Middle frontal gyrus (tissue), 1 donor: Measurements from ENCODE around the gene CCDC30.
A peak's percentile ranks its signal among the peaks of the same experiment; 100 is the strongest.
"Not testable (repeated sequence)": the region's sequence is repeated elsewhere in the genome, so short reads cannot be mapped to it uniquely, and the experiment has no call there.

Experiments used
- DNase-seq: peaks from one replicate; pipeline ENCODE4 v3.0.0-alpha.2; 2015; ENCODE audit warnings: low spot score; ENCODE audit errors: extremely low spot score

The CCDC30 gene

GRCh38 chr1:42657201-42657600 lies 194.1 kb downstream of the CCDC30 start:
- no peak for DNase-seq

DNA sequence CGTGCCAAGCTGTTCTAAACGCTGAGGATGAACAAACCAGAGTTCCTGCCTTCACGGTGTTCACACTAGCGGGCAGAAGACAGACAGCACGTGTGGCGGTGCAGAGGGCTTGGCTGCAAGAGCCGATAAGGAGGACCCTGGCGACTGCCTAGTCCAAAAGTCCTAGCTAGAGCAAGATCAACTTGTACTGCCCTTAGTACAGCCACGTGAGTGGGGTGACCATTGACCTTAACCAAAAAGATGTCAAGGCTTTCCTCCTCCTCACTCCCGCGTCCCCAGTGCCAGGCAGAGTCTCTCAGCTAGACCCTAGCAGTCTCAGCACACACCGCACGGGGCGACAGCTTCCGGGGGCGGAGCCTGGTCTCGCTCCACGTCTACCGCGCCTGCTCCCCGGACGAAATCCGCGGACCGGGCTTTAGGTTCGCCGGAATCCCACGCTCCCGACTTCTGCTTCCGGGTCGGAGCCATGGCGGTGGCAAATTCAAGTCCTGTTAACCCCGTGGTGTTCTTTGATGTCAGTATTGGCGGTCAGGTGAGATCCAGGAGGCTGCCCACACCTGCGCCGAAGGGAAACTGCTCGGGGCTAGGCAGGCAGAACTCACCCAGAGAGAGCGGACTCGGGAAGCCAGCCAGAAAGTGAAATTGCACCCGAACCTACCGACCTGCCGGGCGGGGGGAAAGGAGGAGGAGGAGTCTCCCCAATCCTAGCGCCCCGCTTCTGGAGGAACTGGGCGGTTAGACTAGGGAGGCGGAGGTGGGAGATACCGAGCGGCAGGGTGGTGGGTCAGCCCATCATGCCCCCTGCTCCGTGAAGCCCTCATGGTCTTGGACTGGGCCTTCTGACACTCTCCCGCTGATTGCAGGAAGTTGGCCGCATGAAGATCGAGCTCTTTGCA lies 195.1 kb downstream of the CCDC30 start, which contains the start of gene PPIH:
Gene PPIH (plus strand): TSS at position 443 of the 896 bp plus-strand sequence. CDS start 24 bp downstream, at position 467.
- DNase-seq, result peak; percentile 87

DNA sequence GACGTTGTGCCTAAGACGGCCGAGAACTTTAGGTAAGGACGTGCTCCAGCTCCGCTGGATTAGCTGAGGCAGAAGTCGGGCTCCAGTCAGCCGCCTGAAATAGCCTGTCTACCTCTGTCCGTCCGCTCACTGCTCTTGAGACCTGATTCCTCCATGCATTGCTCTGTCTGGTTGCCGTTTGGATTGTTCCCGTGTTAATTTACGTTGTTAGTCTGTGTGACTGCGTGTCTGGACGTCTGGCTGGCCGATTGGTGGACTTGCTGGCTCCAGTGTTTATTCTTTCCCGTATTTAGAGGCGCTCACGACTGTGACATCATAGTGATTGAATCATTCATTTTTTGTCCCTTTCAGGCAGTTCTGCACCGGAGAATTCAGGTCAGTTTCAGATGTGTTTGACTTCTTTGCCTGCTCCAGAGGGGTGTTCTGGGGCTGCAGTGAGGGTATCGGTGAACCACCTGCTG lies 195.8 kb downstream of the CCDC30 start:
- no peak for DNase-seq

DNA sequence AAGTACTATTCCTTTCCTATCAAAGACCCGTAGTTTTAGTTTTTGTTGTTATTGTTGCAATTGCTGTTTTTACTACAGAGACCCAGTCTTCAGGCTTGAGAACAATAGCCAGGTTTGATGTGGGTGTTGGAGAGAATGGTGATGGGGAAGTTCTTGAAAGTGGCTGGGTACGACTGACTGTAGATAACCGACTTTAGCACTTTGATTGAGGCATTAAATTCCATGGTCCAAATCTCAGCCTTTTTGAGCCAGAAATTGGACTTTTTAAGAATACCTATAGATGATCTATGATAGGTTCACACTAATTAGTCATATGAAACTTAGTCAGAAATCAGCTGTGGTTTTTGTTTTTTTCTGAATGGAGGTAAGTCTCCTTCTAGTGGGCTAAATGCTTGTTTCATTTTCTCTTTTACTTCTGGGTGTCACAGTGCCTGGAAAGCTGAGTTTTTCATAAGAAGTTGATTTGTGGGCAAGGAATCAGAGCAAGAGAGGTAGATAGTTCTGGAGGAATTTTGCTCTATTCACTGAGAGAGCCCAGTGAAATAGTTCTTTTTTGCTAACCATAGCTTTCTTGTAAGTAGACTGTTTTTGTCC lies 197.9 kb downstream of the CCDC30 start:
- DNase-seq, result no peak

- DNase-seq, result no peak
Measured at GRCh38 chr1:42669936-42670335, 206.8 kb downstream of the CCDC30 start.

DNA sequence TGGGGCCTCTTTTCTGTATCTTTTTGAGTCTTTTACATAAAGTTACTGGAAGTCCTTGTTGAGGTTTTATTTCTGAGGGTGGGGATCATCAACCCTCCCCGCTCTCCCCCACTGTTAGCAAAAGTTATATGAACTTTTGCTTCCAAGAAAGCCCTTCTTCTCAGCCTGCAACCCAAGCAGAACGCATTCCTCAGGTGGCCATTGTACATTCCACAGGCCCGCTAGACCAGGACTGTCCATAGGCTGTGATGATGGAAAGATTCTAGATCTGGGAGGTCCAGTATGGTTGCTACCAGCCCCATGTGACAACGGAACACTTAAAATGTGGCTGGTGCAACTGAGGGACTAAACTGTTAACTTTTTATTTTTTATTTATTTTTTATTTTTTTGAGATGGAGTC lies 207.3 kb downstream of the CCDC30 start:
- DNase-seq, result no peak

GRCh38 chr1:42674214-42674613 lies 211.1 kb downstream of the CCDC30 start:
- no peak for DNase-seq

GRCh38 chr1:42674682-42675081 lies 211.6 kb downstream of the CCDC30 start:
- DNase-seq, result no peak

- no peak for DNase-seq
Measured at GRCh38 chr1:42675467-42675866, 212.4 kb downstream of the CCDC30 start.

DNA sequence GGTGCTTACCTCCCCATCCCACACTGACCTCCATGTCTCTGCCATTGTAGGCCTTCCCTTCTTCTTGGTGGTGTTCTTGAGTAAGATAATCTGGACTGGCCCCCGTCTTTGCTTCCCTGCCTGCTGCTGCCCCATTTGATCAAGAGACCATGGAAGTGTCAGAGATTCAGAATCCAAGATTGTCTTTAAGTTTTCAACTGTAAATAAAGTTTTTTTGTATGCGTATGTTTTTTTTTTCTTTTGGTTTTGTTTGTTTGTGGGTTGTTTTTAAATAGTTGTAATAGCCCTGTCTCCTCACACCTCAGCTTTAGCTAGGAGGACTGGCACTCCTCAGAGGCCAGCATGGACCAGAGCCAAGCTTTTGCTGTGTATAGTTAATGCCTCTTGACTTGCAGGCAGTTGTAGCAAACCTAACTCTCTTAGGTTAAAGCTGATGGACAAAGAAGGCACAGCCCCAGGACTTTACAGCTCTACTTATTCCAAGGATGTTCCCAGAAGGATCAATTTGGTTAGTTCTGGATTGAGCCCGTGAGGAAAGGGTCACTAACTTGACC lies 213.5 kb downstream of the CCDC30 start:
- DNase-seq, result no peak

GRCh38 chr1:42679364-42679983 lies 216.4 kb downstream of the CCDC30 start:
- no peak for DNase-seq

- DNase-seq, result no peak
Measured at GRCh38 chr1:42680055-42680454, 217.0 kb downstream of the CCDC30 start.

DNA sequence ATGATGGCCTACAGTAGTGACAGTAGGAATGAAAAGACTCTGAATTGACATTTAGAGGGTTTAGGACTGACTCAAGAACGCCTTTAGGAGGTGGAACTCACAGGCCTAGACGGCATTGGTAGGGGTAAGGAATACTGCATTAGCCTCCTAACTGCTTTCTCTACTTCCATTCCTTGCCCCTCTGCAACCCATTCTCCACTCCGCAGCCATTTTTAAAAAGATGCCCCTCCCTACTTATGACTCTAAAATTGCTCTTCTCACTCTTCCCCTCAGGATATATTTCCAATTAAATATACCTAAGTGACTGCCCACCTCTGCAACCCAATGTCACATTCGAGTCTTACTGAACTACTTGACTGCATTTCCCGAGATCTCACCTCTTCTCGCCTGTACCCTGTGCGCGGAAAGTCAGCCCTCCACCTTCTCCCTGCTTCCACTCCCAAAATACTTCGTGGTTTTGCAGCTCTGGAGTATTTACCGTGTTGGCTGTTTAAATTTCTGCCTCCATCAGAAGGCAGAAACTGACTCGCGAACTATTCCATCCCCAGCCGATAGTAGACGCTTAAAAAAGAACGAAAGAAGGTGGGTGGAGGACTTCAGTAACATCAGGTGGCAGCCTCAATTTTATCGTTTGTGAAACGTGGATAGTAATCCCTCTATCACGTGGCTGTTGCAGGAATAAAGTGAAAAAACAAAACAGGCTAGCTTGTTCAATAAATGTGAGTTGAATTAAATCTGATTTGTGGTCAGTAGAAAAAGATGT lies 218.0 kb downstream of the CCDC30 start:
- peak; percentile 6 for DNase-seq

DNA sequence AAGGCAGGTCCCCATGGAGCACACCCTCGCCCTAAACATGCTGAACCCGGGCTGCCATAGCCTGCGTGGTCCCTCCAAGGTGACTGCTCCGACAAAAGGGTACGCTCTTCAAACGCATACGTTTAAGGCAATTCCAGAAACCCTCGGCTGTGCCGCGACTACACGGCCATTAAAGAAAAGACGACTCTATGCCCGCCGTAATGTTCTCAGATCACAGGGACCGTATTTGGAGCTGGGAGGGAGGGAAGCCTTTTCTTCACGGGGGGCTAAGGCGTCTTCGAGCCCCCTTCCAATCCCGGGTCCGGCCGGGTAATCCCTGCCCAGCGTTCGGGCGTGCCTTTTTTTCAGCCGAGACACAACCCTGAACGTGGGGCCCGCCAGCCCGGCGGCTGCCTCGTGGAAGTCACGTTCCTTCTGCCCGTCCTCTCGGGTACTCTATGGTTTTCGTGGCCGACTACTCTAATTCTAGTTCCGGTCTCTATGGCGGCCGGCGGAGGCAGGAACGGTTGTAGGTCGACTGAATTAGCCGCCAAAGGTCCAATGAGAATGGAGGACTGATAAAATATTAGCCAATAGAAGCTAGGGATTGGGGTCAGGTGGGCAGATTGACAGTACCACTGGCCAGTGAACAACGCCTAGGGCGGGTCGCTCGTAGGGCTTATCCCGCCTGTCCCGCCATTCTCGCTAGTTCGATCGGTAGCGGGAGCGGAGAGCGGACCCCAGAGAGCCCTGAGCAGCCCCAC lies 218.8 kb downstream of the CCDC30 start, which contains the start of gene YBX1:
Gene YBX1 (plus strand): TSS at position 678 of the 743 bp plus-strand sequence. CDS start 148 bp downstream, outside the sequence.
- peak; percentile 96 for DNase-seq

DNA sequence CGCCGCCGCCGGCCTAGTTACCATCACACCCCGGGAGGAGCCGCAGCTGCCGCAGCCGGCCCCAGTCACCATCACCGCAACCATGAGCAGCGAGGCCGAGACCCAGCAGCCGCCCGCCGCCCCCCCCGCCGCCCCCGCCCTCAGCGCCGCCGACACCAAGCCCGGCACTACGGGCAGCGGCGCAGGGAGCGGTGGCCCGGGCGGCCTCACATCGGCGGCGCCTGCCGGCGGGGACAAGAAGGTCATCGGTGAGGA lies 219.3 kb downstream of the CCDC30 start:
- not testable (repeated sequence) for DNase-seq

- DNase-seq, result peak; percentile 7
Measured at GRCh38 chr1:42682739-42683531, 219.8 kb downstream of the CCDC30 start.

GRCh38 chr1:42684139-42684538 lies 221.1 kb downstream of the CCDC30 start:
- no peak for DNase-seq

DNA sequence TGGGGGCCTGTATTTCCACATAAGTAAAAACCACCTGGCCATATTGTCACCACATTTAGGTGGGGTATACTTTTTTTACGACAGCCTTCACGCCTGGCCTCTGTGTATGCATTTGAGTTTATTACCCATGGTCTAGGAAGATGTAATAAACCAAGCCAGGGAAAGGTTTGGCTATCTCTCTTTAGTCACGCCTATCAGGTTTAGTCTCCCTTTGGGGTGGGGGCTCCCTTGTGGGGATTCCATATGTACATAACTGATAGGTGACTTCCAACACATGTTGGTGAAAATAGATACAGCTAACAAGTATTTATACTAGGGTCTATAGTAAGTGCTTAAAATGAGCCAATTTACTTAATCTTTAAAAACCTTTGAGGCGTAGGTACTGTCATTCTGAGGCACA lies 223.3 kb downstream of the CCDC30 start:
- DNase-seq, result no peak

GRCh38 chr1:42689912-42690311 lies 226.8 kb downstream of the CCDC30 start:
- DNase-seq, result no peak
